Gastrocnemius medialis (tissue), 4 donors: ENCODE data around the gene KCNK16.

ENCODE experiments used
- CTCF ChIP-seq, 5 experiments: fragments of 450-650 bp in 3 of 5; fragments of 200-600 bp in 2 of 5; sonication (generic) in 2 of 5; IDR thresholded peaks in 4 of 5; conservative IDR thresholded peaks in 1 of 5; 1 replicate in 4 of 5; 2 replicates in 1 of 5; pipeline ENCODE4 v1.5.1; 2016 to 2019; ENCODE audit warnings: antibody characterized with exemption in 5 of 5, mild to moderate bottlenecking in 3 of 5, moderate library complexity in 3 of 5
- POLR2A ChIP-seq, 2 donors: fragments of 450-650 bp; IDR thresholded peaks; one replicate each; pipeline ENCODE4 v1.6.1; 2017; ENCODE audit warnings: antibody characterized with exemption in 2 of 2, mild to moderate bottlenecking in 2 of 2, moderate library complexity in 2 of 2

- TF ChIP-seq POLR2A (IDR thresholded peaks at IDR 0.05) (no peak), CTCF (IDR thresholded peaks at IDR 0.05 in 4 of 5, conservative IDR thresholded peaks at IDR 0.05 in 1 of 5) (no peak)
These were observed 44.6 kb upstream of the KCNK16 start for GRCh38 chr6:39366931-39367618.
